HL-60 (cell line): ENCODE results near the gene HES4.

Experiments
- CTCF ChIP-seq: IDR thresholded peaks from one replicate; pipeline ENCODE4 v1.5.1; 2011; ENCODE audit warnings: low read length, control low read depth, inconsistent platforms; ENCODE audit not compliant: insufficient read depth
- GABPA ChIP-seq: IDR thresholded peaks from 2 replicates; pipeline ENCODE4 v1.6.1; 2012; ENCODE audit warnings: low read depth
- POLR2AphosphoS5 ChIP-seq: IDR thresholded peaks from 2 replicates; pipeline ENCODE4 v1.6.1; 2012; ENCODE audit warnings: low read depth
- REST ChIP-seq: IDR thresholded peaks from 2 replicates; pipeline ENCODE4 v1.6.1; 2012; ENCODE audit warnings: low read depth; ENCODE audit not compliant: insufficient replicate concordance
- SPI1 ChIP-seq: IDR thresholded peaks from 2 replicates; pipeline ENCODE4 v1.6.1; 2012; ENCODE audit warnings: low read depth, mild to moderate bottlenecking, borderline replicate concordance

GRCh38 chr1:969260-969855, 30.5 kb downstream of the HES4 start:
- TF ChIP-seq POLR2AphosphoS5 (no peak), CTCF (no peak), GABPA (no peak), REST (no peak), SPI1 (no peak)
